T-helper 2 cell treated with Interferon-gamma antibody and Interleukin-4, amounts not matched to agents 5 μg/mL and 100 μg/mL, for 36 hours (primary cell): ENCODE results near the gene ASAP2.
"Not testable (repeated sequence)": the region's sequence is repeated elsewhere in the genome, so short reads cannot be mapped to it uniquely, and the experiment has no call there.

Source experiments
- DNase-seq: peaks from one replicate; pipeline ENCODE4 v3.0.0; 2021; ENCODE audit warnings: low spot score
- H3K27ac Mint-ChIP-seq: one replicate; pipeline ENCODE4 v1.8.0; 2021; ENCODE audit warnings: mild to moderate bottlenecking, mixed read lengths
- H3K27me3 Mint-ChIP-seq: one replicate; pipeline ENCODE4 v1.8.0; 2021; ENCODE audit warnings: low read depth, mixed read lengths
- H3K36me3 Mint-ChIP-seq: one replicate; pipeline ENCODE4 v1.8.0; 2021; ENCODE audit warnings: low read depth, mixed read lengths
- H3K4me1 Mint-ChIP-seq: one replicate; pipeline ENCODE4 v1.8.0; 2021; ENCODE audit warnings: low read depth, mixed read lengths
- H3K4me3 Mint-ChIP-seq: one replicate; pipeline ENCODE4 v1.8.0; 2022; ENCODE audit warnings: mild to moderate bottlenecking, moderate library complexity, mixed read lengths
- H3K9me3 Mint-ChIP-seq: one replicate; pipeline ENCODE4 v1.8.0; 2021; ENCODE audit warnings: mixed read lengths

Gene ASAP2

GRCh38 chr2:9388950-9389911 is 182.6 kb downstream of the ASAP2 start:
- Mint-ChIP-seq H3K9me3 (no peaks in the 10 kb centered on the region), H3K36me3 (no peaks in the 10 kb centered on the region), H3K4me1 (no peaks in the 10 kb centered on the region), H3K4me3 (no peak overlapping the region), H3K27ac (no peak overlapping the region), H3K27me3 (no peaks in the 10 kb centered on the region)
- DNase-seq, result no peak

DNA sequence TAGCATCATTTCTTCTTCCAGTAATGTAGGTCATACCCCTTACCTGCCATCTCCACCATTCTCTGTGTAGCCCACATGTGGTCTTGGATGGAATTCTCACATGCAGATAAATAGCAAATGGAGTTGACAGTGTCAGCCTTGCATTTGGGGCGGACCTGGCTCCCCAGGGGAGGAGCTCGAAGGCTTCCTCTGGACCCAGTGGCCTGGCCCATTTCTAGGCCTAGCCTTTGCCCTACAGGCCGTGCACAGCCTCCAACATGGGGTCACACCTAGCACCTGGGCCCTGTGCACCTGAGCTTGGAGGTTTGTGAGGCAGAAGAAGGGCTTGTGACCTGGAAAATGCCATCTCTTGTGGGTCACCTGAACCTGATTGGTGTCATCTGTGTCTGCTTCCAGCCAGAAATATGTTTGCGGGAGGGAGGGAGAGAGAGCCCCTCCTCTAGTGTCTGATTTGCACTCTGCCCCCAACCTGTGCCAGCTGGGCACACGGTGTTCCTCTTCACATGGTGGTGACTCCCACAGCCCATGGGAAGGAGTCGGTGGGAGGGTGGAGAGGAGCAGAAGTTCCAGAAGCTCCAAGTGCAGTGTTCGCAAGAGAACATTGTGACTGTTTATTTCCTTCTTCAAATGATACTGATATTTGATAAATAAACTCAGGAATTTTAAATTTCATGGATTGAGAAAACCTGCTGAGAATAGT is 183.7 kb downstream of the ASAP2 start:
- Mint-ChIP-seq H3K27me3 (no peaks in the 10 kb centered on the region), H3K27ac (no peak overlapping the region), H3K9me3 (no peaks in the 10 kb centered on the region), H3K4me1 (no peaks in the 10 kb centered on the region), H3K4me3 (no peak overlapping the region), H3K36me3 (no peaks in the 10 kb centered on the region)
- no peak for DNase-seq

GRCh38 chr2:9390991-9391390 is 184.4 kb downstream of the ASAP2 start:
- no peaks in the 10 kb centered on the region for H3K36me3 Mint-ChIP-seq
- H3K4me1 Mint-ChIP-seq, result no peaks in the 10 kb centered on the region
- no peaks in the 10 kb centered on the region for H3K9me3 Mint-ChIP-seq
- no peak for DNase-seq
- no peak overlapping the region for H3K4me3 Mint-ChIP-seq
- no peak overlapping the region for H3K27ac Mint-ChIP-seq
- H3K27me3 Mint-ChIP-seq, result no peaks in the 10 kb centered on the region

GRCh38 chr2:9391961-9392720 is 185.5 kb downstream of the ASAP2 start:
- no peaks in the 10 kb centered on the region for H3K36me3 Mint-ChIP-seq
- no peak overlapping the region for H3K4me3 Mint-ChIP-seq
- DNase-seq, result no peak
- no peaks in the 10 kb centered on the region for H3K27me3 Mint-ChIP-seq
- no peaks in the 10 kb centered on the region for H3K4me1 Mint-ChIP-seq
- no peak overlapping the region for H3K27ac Mint-ChIP-seq
- no peaks in the 10 kb centered on the region for H3K9me3 Mint-ChIP-seq

- DNase-seq, result no peak
- no peaks in the 10 kb centered on the region for H3K9me3 Mint-ChIP-seq
- H3K4me1 Mint-ChIP-seq, result no peaks in the 10 kb centered on the region
- H3K27me3 Mint-ChIP-seq, result no peaks in the 10 kb centered on the region
- H3K36me3 Mint-ChIP-seq, result no peaks in the 10 kb centered on the region
- no peak overlapping the region for H3K27ac Mint-ChIP-seq
- no peak overlapping the region for H3K4me3 Mint-ChIP-seq
Measured at GRCh38 chr2:9392898-9393765, 186.5 kb downstream of the ASAP2 start.

DNA sequence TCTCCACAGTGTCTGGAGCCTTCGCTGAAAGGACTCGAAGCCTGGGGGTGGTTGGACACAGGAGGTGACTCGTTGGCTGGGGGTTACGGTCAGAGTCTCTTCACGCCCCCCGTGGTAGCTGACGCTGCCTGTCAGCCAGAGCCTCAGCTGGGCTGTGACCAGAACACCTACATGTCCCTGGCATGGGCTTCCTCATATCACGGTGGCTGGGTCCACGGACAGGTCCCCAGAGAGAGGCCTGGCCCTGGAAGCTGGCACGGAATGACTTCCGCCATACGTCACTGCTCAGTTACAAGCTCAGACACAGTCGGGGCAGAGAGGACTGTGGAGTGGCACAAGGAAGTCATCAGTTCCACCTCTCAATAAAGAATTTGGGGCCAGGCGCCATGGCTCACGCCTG is 188.2 kb downstream of the ASAP2 start:
- Mint-ChIP-seq H3K27me3 (no peaks in the 10 kb centered on the region), H3K4me3 (no peak overlapping the region), H3K9me3 (no peaks in the 10 kb centered on the region), H3K4me1 (no peaks in the 10 kb centered on the region), H3K36me3 (no peaks in the 10 kb centered on the region), H3K27ac (no peak overlapping the region)
- no peak for DNase-seq

DNA sequence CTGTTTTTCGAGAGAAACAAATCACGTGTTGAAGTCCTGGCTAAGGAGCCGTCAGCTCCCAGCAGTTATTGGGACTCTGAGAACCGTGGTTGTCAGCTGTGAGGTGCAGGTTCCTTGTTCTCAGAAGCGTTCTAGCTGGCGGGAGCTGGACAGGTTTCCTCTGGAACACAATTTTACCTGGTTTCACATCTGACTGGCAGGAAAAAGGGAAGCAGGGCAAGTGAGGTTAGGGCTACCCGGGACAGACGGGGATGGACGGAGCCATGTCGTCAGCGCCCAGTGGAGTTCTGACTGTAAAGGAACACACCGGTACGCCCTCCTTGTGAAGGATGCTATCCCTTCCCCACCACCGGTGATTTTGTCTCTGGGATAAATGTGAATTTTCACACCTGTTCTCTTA is 190.6 kb downstream of the ASAP2 start:
- no peak overlapping the region for H3K27ac Mint-ChIP-seq
- no peaks in the 10 kb centered on the region for H3K36me3 Mint-ChIP-seq
- no peak overlapping the region for H3K4me3 Mint-ChIP-seq
- H3K9me3 Mint-ChIP-seq, result no peaks in the 10 kb centered on the region
- DNase-seq, result no peak
- H3K27me3 Mint-ChIP-seq, result no peaks in the 10 kb centered on the region
- peaks cover 2% of the 10 kb centered on the region for H3K4me1 Mint-ChIP-seq

GRCh38 chr2:9398251-9398650 is 191.6 kb downstream of the ASAP2 start:
- not testable (repeated sequence) for H3K27me3 Mint-ChIP-seq, H3K4me1 Mint-ChIP-seq, H3K27ac Mint-ChIP-seq, H3K36me3 Mint-ChIP-seq, DNase-seq, H3K4me3 Mint-ChIP-seq, H3K9me3 Mint-ChIP-seq

DNA sequence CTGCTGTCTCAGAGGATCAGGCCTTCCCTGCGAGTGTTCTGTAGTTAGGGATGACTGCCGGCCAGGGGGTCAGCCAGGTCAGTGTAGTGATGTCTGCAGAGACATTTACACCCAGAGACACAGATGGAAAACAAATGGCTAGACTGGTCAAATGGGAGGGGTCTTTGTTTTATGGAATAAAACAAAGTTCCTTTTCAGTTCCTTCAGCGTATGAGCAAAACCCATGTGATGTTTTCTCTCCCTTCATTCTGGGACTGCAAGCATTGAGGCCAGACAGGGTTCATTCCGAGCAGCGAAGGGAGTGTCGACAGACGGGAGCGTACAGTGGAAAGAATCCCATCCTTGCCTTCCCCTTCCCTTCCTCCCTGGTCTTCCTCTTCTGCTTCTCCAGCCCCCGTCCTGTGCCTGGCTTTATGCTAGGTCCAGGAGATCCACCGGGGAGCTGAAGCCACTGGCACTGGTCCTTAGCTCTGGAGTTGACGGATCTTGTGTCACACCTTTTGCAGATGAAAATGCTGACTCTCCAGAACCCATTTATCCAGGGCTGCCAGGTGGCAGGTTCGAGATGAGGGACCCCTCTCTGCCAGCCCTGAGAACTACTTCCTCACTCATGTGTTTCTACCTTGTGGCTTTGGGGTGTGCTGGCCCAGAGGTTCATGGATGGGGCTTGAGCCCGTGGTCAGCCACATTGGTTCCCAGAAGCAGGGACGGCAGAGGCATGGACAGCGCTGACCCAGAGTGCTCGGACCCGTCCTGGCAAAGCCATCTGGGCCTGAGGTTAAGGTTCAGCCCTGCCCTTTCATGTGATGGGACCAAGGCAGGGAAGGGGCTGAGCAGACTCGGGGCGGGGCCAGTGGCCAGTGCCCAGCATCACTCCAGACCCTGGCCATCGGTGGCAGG is 192.5 kb downstream of the ASAP2 start:
- no peaks in the 10 kb centered on the region for H3K9me3 Mint-ChIP-seq
- no peak overlapping the region for H3K4me3 Mint-ChIP-seq
- H3K4me1 Mint-ChIP-seq, result peaks cover 2% of the 10 kb centered on the region
- no peaks in the 10 kb centered on the region for H3K36me3 Mint-ChIP-seq
- no peak overlapping the region for H3K27ac Mint-ChIP-seq
- H3K27me3 Mint-ChIP-seq, result no peaks in the 10 kb centered on the region
- DNase-seq, result no peak

DNA sequence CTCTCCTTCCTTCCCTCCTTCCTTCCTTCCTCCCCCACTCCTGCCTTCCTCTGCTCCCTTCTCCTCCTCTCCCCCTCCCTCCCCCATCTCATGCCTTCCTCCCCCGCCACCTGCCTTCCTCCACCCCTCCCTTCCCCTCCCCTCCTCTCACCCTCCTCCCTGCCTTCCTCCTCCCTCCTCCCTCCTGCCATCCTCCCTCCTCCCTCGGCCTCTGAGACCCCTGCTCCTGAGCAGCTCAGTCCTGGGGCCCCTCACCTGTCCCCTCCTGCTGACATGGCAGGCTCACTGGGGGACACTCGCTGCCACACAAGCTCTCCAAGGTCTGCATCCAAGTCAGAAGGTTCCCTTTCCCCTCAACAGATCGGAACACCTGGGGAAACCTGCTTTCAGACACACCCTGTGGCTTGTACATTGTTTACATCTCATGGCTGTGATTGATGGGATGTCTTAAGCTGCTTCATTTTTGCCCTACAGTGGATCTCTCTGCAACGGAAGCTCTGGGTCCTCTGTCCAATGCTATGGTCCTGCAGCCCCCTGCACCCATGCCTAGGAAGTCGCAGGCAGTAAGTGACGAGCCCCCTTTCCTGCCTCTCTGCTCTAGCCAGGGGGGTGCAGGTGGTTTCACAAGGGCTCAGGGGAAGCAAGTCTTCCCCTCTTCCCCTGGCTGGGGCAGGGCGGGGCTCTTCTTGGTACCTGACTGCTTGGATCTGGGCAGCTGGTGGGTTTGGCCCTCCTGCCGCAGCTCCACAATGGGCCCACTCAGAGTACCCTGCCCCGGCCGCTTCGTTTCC is 193.9 kb downstream of the ASAP2 start:
- Mint-ChIP-seq H3K4me1 (peaks cover 2% of the 10 kb centered on the region), H3K36me3 (no peaks in the 10 kb centered on the region), H3K27ac (no peak overlapping the region), H3K9me3 (no peaks in the 10 kb centered on the region), H3K27me3 (no peaks in the 10 kb centered on the region), H3K4me3 (no peak overlapping the region)
- no peak for DNase-seq

GRCh38 chr2:9401059-9401547 is 194.5 kb downstream of the ASAP2 start:
- Mint-ChIP-seq H3K27ac (no peak overlapping the region), H3K4me3 (no peak overlapping the region), H3K36me3 (no peaks in the 10 kb centered on the region), H3K4me1 (peaks cover 2% of the 10 kb centered on the region), H3K27me3 (no peaks in the 10 kb centered on the region), H3K9me3 (no peaks in the 10 kb centered on the region)
- DNase-seq, result no peak
